K562 (cell line): ENCODE measurements around the gene WDR44. TPM values are rescaled to one million over a fixed set of nuclear protein-coding genes. Genes with fewer than 3 reads are reported as not detected.
A peak's percentile ranks its signal among the peaks of the same experiment; 100 is the strongest.
"Not testable (repeated sequence)": the region's sequence is repeated elsewhere in the genome, so short reads cannot be mapped to it uniquely, and the experiment has no call there.

Experiments used
- ATAC-seq: fragments of 200-7000 bp; cut with Tn5 transposase; 3 replicates; pipeline ENCODE4 v1.9.1; 2020; ENCODE audit warnings: moderate library complexity
- BruUV-seq: library from RNA; stranded (reverse); fragments of 400-500 nt; replicated peaks from 2 replicates; lab custom pipeline; 2021; lab: Mats Ljungman, UMichigan
- CTCF ChIA-PET: fragments of 300-600 bp; formaldehyde crosslinking; extraction: SDS; loops from one replicate; lab custom pipeline; 2021; ENCODE audit warnings: low intra/inter-chr PET ratio; lab: Yijun Ruan, JAX
- POLR2A ChIA-PET: fragments of 300-600, 350-650 bp; sonication (Branson Sonifier 250); formaldehyde crosslinking; extraction: SDS; loops from one replicate; lab custom pipeline; 2021; ENCODE audit warnings: antibody characterized with exemption, inconsistent platforms; lab: Yijun Ruan, JAX
- DNase-seq, 4 experiments: peaks; one replicate each; pipeline versions ENCODE4 v3.0.0 to v3.0.0-alpha.2; 2011 to 2018; ENCODE audit warnings: low spot score in 3 of 4, mixed read lengths in 3 of 4; ENCODE audit errors: extremely low read depth in 1 of 4
- FAIRE-seq: peaks from 2 replicates; lab custom pipeline; 2011; peaks lifted over from hg19 to GRCh38; lab: Jason Lieb, UNC
- H2AFZ ChIP-seq: 2 replicates; pipeline ENCODE4 v1.6.0; 2011; ENCODE audit warnings: low read depth, low read length, control low read depth, inconsistent platforms
- H3K27ac ChIP-seq: fragments of 200-600 bp; 3 replicates; pipeline ENCODE4 v1.8.0; 2011; ENCODE audit warnings: low read depth, mild to moderate bottlenecking, control low read depth, inconsistent platforms, low read length, moderate library complexity, mixed read lengths; ENCODE audit errors: extremely low read depth
- H3K27me3 ChIP-seq, 2 experiments: fragments of 300-600 bp in 1 of 2; 2 replicates in 1 of 2; 3 replicates in 1 of 2; pipeline versions ENCODE4 v1.6.0 to v1.8.0; 2011; ENCODE audit warnings: inconsistent platforms in 2 of 2, low read length in 2 of 2, mild to moderate bottlenecking in 1 of 2, mixed read lengths in 1 of 2, moderate library complexity in 1 of 2; ENCODE audit not compliant: control insufficient read depth in 2 of 2, insufficient read depth in 2 of 2
- H3K36me3 ChIP-seq: fragments of 300-600 bp; 3 replicates; pipeline ENCODE4 v1.8.0; 2011; ENCODE audit warnings: mild to moderate bottlenecking, low read length, inconsistent platforms; ENCODE audit not compliant: control insufficient read depth, insufficient read depth
- H3K4me1 ChIP-seq, 2 experiments: fragments of 200-600 bp in 1 of 2; replicated peaks in 1 of 2; 2 replicates in 1 of 2; 3 replicates in 1 of 2; pipeline versions ENCODE4 v1.5.1 to v1.8.0; 2011; ENCODE audit warnings: inconsistent platforms in 2 of 2, low read length in 2 of 2, mild to moderate bottlenecking in 1 of 2, mixed read lengths in 1 of 2, moderate library complexity in 1 of 2; ENCODE audit not compliant: control insufficient read depth in 2 of 2, insufficient read depth in 2 of 2
- H3K4me2 ChIP-seq: 2 replicates; pipeline ENCODE4 v1.6.1; 2011; ENCODE audit warnings: low read length, control low read depth, inconsistent platforms, mixed read lengths; ENCODE audit not compliant: insufficient read depth
- H3K4me3 ChIP-seq: fragments of 200-600 bp; sonication (generic), shearing (Covaris generic); 2 replicates; pipeline ENCODE4 v1.5.1; 2016; ENCODE audit warnings: control low read depth, inconsistent platforms
- H3K79me2 ChIP-seq: fragments of 200-600 bp; 3 replicates; pipeline ENCODE4 v1.8.0; 2011; ENCODE audit warnings: low read length, inconsistent platforms; ENCODE audit not compliant: control insufficient read depth, insufficient read depth
- H3K9ac ChIP-seq, 2 experiments: 2 replicates each; pipeline versions ENCODE4 v1.6.0 to v1.6.1; 2011; ENCODE audit warnings: low read depth in 2 of 2, low read length in 2 of 2, control low read depth in 1 of 2, inconsistent platforms in 1 of 2, mild to moderate bottlenecking in 1 of 2, mixed read lengths in 1 of 2; ENCODE audit not compliant: insufficient read depth in 1 of 2
- H3K9me1 ChIP-seq: one replicate; pipeline ENCODE4 v1.6.0; 2011; ENCODE audit warnings: inconsistent platforms, mild to moderate bottlenecking, low read length, moderate library complexity; ENCODE audit not compliant: control insufficient read depth, insufficient read depth
- H3K9me3 ChIP-seq: replicated peaks from 2 replicates; pipeline ENCODE4 v1.5.1; 2011; ENCODE audit warnings: low read depth, low read length, inconsistent platforms; ENCODE audit not compliant: control insufficient read depth, insufficient read depth
- H4K20me1 ChIP-seq: replicated peaks from 2 replicates; pipeline ENCODE4 v1.6.1; 2011; ENCODE audit warnings: low read length, inconsistent platforms, mixed read lengths; ENCODE audit not compliant: control insufficient read depth, insufficient read depth
- GTF2B ChIP-seq: IDR thresholded peaks from 2 replicates; pipeline ENCODE4 v1.6.1; 2011; ENCODE audit not compliant: insufficient read length; ENCODE audit errors: extremely low read depth
- SMAD3 ChIP-seq: fragments of 450-650 bp; formaldehyde crosslinking; conservative IDR thresholded peaks from 2 replicates; pipeline ENCODE4 v1.4.0; 2020; ENCODE audit warnings: mild to moderate bottlenecking
- SMARCB1 ChIP-seq: IDR thresholded peaks from 2 replicates; pipeline ENCODE4 v1.6.1; 2011; ENCODE audit warnings: improper control_type of control experiment, low read depth; ENCODE audit not compliant: insufficient read length
- ZFX ChIP-seq: sonication (generic); formaldehyde crosslinking; IDR thresholded peaks from 2 replicates; pipeline ENCODE4 v1.8.0; 2022; ENCODE audit warnings: mild to moderate bottlenecking, missing genetic modification reagents, moderate library complexity
- ZNF512 ChIP-seq: IDR thresholded peaks from 2 replicates; pipeline ENCODE4 v1.6.1; 2016; ENCODE audit warnings: missing genetic modification characterization, missing compliant biosample characterization
- ZNF699 ChIP-seq: fragments of 250-450 bp; sonication (Bioruptor Pico); IDR thresholded peaks from 2 replicates; pipeline ENCODE4 v1.8.0; 2021; ENCODE audit warnings: mild to moderate bottlenecking, moderate library complexity; ENCODE audit not compliant: insufficient replicate concordance
- WGBS: fragments of 100-300 bp; shearing (Covaris generic); methylation state at CpG from one replicate; pipeline ENCODE4 v1.1.6; 2016; ENCODE audit warnings: low coverage, mixed read lengths; ENCODE audit not compliant: insufficient coverage; ENCODE audit errors: missing lambda C conversion rate; 5-methylcytosine and 5-hydroxymethylcytosine counted together
- in situ Hi-C: fragments of 300-500 bp; cut with MboI; formaldehyde crosslinking; loops from 4 replicates; pipeline ENCODE4 v1.15.0; 2018; ENCODE audit warnings: inconsistent platforms, mixed read lengths
- intact Hi-C: fragments of 100-400 bp; cut with micrococcal nuclease; formaldehyde crosslinking; loops from 2 replicates; pipeline ENCODE4 v1.14.2; 2022
- polyA plus RNA-seq, 8 experiments: library from polyadenylated mRNA; depleted of rRNA in 4 of 8; stranded (reverse) in 5 of 8; unstranded in 3 of 8; fragments of >200 nt; fragmentation: Nextera tagmentation in 2 of 8; fragmentation: Illumina TruSeq in 1 of 8; extraction: Ambion mirVana in 2 of 8; extraction: Trizol in 1 of 8; gene quantifications; 2 replicates each; pipeline versions ENCODE4 v1.2.1 to v1.2.3, GENCODE V29; 2011 to 2014; ENCODE audit warnings: inconsistent platforms in 1 of 8, missing spikeins in 1 of 8
- total RNA-seq, 7 experiments: library from RNA; depleted of rRNA in 6 of 7; stranded (reverse); fragments of >200 nt in 6 of 7; fragmentation: Illumina TruSeq in 2 of 7; extraction: Trizol in 2 of 7; gene quantifications; 2 replicates each; pipeline versions ENCODE4 v1.2.1 to v1.2.3, GENCODE V29; 2011 to 2021; ENCODE audit warnings: low replicate concordance in 1 of 7

WDR44 gene
- total and polyA plus RNA-seq, 9 of the 15 experiments (the other 6 are each of a cell fraction or from before 2014, with no cell fraction given), result 5.6 to 20.0 (median 14.6) TPM

- H2AFZ ChIP-seq, intact Hi-C loops, H3K9ac ChIP-seq, H3K27ac ChIP-seq, H3K9me3 ChIP-seq, DNase-seq, H3K9me1 ChIP-seq, H3K4me2 ChIP-seq, H3K36me3 ChIP-seq, H3K4me3 ChIP-seq, H3K4me1 ChIP-seq, ATAC-seq, H4K20me1 ChIP-seq, BruUV-seq, CTCF ChIA-PET, H3K79me2 ChIP-seq, in situ Hi-C loops, FAIRE-seq, H3K27me3 ChIP-seq: not testable (repeated sequence)
- 73% methylated on average over 3 of the region's 4 CpGs for WGBS
- POLR2A ChIA-PET, result interaction anchor here (1.1 kb wide), 1 partner anchor 10 kb away, joined by 4 read pairs; no protein-coding TSS in a partner anchor
These were observed 136.5 kb downstream of the WDR44 start for GRCh38 chrX:118482384-118482783.

GRCh38 chrX:118484216-118484903, 138.5 kb downstream of the WDR44 start:
- DNase-seq (no peak), FAIRE-seq (no peak), ATAC-seq (peak; percentile 45)
- in situ Hi-C loops (no loop called here), intact Hi-C loops (no loop called here)
- ChIA-PET POLR2A (no interaction called here), CTCF (no interaction called here)
- Histone ChIP-seq H2AFZ (peak overlapping the region; percentile 81), H3K9me1 (no peaks in the 10 kb centered on the region), H4K20me1 (no peaks in the 10 kb centered on the region), H3K4me2 (no peak overlapping the region), H3K9me3 (no peaks in the 10 kb centered on the region), H3K9ac (no peak overlapping the region), H3K27ac (no peak overlapping the region), H3K79me2 (no peaks in the 10 kb centered on the region), H3K4me1 (no peaks in the 10 kb centered on the region; a peak in 1 of 5 replicates), H3K27me3 (no peaks in the 10 kb centered on the region), H3K36me3 (no peaks in the 10 kb centered on the region), H3K4me3 (no peak overlapping the region)
- TF ChIP-seq ZNF699 (CRISPR knock-in tag) (no peak), ZFX (no peak), GTF2B (no peak), SMAD3 (CRISPR knock-in tag) (no peak), SMARCB1 (no peak), ZNF512 (no peak)
- WGBS, result 54% methylated on average over 7 of the region's 9 CpGs
- no TSS peak for BruUV-seq

GRCh38 chrX:118486693-118487092, 140.8 kb downstream of the WDR44 start:
- H2AFZ ChIP-seq, H3K4me3 ChIP-seq, H3K4me2 ChIP-seq, H3K9ac ChIP-seq, H3K27ac ChIP-seq, ATAC-seq, H3K9me1 ChIP-seq, H4K20me1 ChIP-seq, H3K36me3 ChIP-seq, CTCF ChIA-PET, DNase-seq, intact Hi-C loops, H3K9me3 ChIP-seq, H3K79me2 ChIP-seq, BruUV-seq, H3K27me3 ChIP-seq, H3K4me1 ChIP-seq, POLR2A ChIA-PET: not testable (repeated sequence)
- FAIRE-seq, result peak; percentile 32
- in situ Hi-C loops, result loop anchor here (5.0 kb wide), 1 partner anchor 551 kb away; no protein-coding TSS in a partner anchor
- 90% methylated on average over 1 of the region's 1 CpG for WGBS
